Measurements from ENCODE around the gene SPEM1. TPM values are rescaled to one million over a fixed set of nuclear protein-coding genes. Genes with fewer than 3 reads are reported as not detected.

The SPEM1 gene
- total and polyA plus RNA-seq, 2 of the 13 experiments (the other 11 are each of a cell fraction or from before 2014, with no cell fraction given) = not detected

- TF ChIP-seq ZNF776 (CRISPR knock-in tag; IDR thresholded peaks at IDR 0.05) (peak; percentile 38; the same call in 1 of the 2 replicates), ZFYVE20 (CRISPR knock-in tag; IDR thresholded peaks at IDR 0.05; ENCODE audit: borderline replicate concordance, low read depth) (peak; percentile 82; the same call in 1 of the 2 replicates), IKZF5 (CRISPR knock-in tag; IDR thresholded peaks at IDR 0.05) (peak; percentile 74; the same call in 1 of the 2 replicates), SRY (CRISPR knock-in tag; IDR thresholded peaks at IDR 0.05) (no peak; the same call in 1 of the 2 replicates), ZFP82 (CRISPR knock-in tag; IDR thresholded peaks at IDR 0.05; ENCODE audit: borderline replicate concordance) (no peak; the same call in 1 of the 2 replicates), POGK (CRISPR knock-in tag; conservative IDR thresholded peaks at IDR 0.05) (peak; percentile 85), PAX8 (CRISPR knock-in tag; IDR thresholded peaks at IDR 0.05; ENCODE audit: borderline replicate concordance) (0 out of 2 replicates have a peak, but pooled peaks have one; percentile 15), ZHX1 (CRISPR knock-in tag; IDR thresholded peaks at IDR 0.05; ENCODE audit: low read depth) (peak; percentile 80), CCDC6 (CRISPR knock-in tag; IDR thresholded peaks at IDR 0.05) (0 out of 2 replicates have a peak, but pooled peaks have one; percentile 63), ZFY (CRISPR knock-in tag; IDR thresholded peaks at IDR 0.05) (peak; percentile 90), HDAC1 (CRISPR knock-in tag; IDR thresholded peaks at IDR 0.05) (peak; percentile 67), BRF2 (CRISPR knock-in tag; IDR thresholded peaks at IDR 0.05) (peak; percentile 65; the same call in 1 of the 2 replicates), DMAP1 (CRISPR knock-in tag; IDR thresholded peaks at IDR 0.05) (peak; percentile 64; the same call in 1 of the 2 replicates), ZBTB4 (CRISPR knock-in tag; IDR thresholded peaks at IDR 0.05; ENCODE audit: borderline replicate concordance) (peak; percentile 67; the same call in 1 of the 2 replicates), HES4 (CRISPR knock-in tag; IDR thresholded peaks at IDR 0.05; ENCODE audit: borderline replicate concordance) (0 out of 2 replicates have a peak, but pooled peaks have one; percentile 65), KDM2A (CRISPR knock-in tag; IDR thresholded peaks at IDR 0.05; ENCODE audit: borderline replicate concordance, low read depth) (peak; percentile 58), RFXANK (CRISPR knock-in tag; IDR thresholded peaks at IDR 0.05) (no peak), ZNF484 (CRISPR knock-in tag; IDR thresholded peaks at IDR 0.05; ENCODE audit: borderline replicate concordance, low read depth) (no peak)
Observed at GRCh38 chr17:7394452-7395191, 25.5 kb upstream of the SPEM1 start, which contains the start of gene PLSCR3 (continued).
